NCI-H524 (cell line): ENCODE data around the gene ZNF136.
A peak's percentile ranks its signal among the peaks of the same experiment; 100 is the strongest.

Experiments used
- DNase-seq, 2 experiments: peaks; one replicate each; lab custom pipeline; 2025; lab: John Stamatoyannopoulos, UW

Gene ZNF136

GRCh38 chr19:12162882-12163806 lies at the start of gene ZNF136:
Gene ZNF136 (plus strand): TSS chr19:12163096. CDS start chr19:12163204, 108 bp downstream.
- DNase-seq = peak; percentile 93 to 98

GRCh38 chr19:12113121-12113520 lies 49.8 kb upstream of the ZNF136 start:
- DNase-seq = no peak

- no peak for DNase-seq
These were observed 45.5 kb upstream of the ZNF136 start for GRCh38 chr19:12117201-12117970.

- DNase-seq = peak in 1 of 2 experiments; percentile 6
These were observed 36.2 kb upstream of the ZNF136 start for GRCh38 chr19:12126707-12127106.

- no peak for DNase-seq
These were observed 29.8 kb upstream of the ZNF136 start for GRCh38 chr19:12133069-12133468.

- no peak for DNase-seq
These were observed 25.5 kb upstream of the ZNF136 start for GRCh38 chr19:12137221-12137940.

GRCh38 chr19:12139269-12139668 lies 23.6 kb upstream of the ZNF136 start:
- DNase-seq = no peak

- peak; percentile 89 to 97 for DNase-seq
These were observed 22.9 kb upstream of the ZNF136 start, which contains the start of gene ZNF20 for GRCh38 chr19:12139885-12140544. Gene ZNF20 (minus strand): TSS chr19:12140350. CDS start chr19:12140182, 168 bp downstream.

GRCh38 chr19:12140545-12141404 lies 22.1 kb upstream of the ZNF136 start:
- peak; percentile 70 to 89 for DNase-seq

GRCh38 chr19:12141405-12141736 lies 21.5 kb upstream of the ZNF136 start:
- DNase-seq = no peak

GRCh38 chr19:12145348-12145747 lies 17.5 kb upstream of the ZNF136 start:
- DNase-seq = no peak

GRCh38 chr19:12155324-12155860 lies 7.5 kb upstream of the ZNF136 start:
- no peak for DNase-seq

- peak; percentile 94 to 95 for DNase-seq
These were observed 6.5 kb upstream of the ZNF136 start, which contains the start of gene ZNF625 for GRCh38 chr19:12156223-12157058. Gene ZNF625 (minus strand): TSS chr19:12156734. CDS start chr19:12156558, 176 bp downstream.

- no peak for DNase-seq
These were observed 3.0 kb upstream of the ZNF136 start for GRCh38 chr19:12159773-12160414.

GRCh38 chr19:12162513-12162881 lies 399 bp upstream of the ZNF136 start:
- DNase-seq = no peak

GRCh38 chr19:12163826-12164225 lies 930 bp downstream of the ZNF136 start:
- DNase-seq = no peak

- DNase-seq = no peak
These were observed 3.7 kb downstream of the ZNF136 start for GRCh38 chr19:12166626-12167025.

GRCh38 chr19:12180377-12180776 lies 17.5 kb downstream of the ZNF136 start:
- no peak for DNase-seq

- DNase-seq = no peak
These were observed 24.7 kb downstream of the ZNF136 start for GRCh38 chr19:12187625-12188024.
